Esophagus squamous epithelium (tissue), 4 donors: ENCODE results near the gene SLC12A7.

ENCODE experiments used
- POLR2A ChIP-seq, 4 donors: fragments of 450-650 bp; IDR thresholded peaks; one replicate each; pipeline ENCODE4 v1.6.1; 2017; ENCODE audit warnings: antibody characterized with exemption in 4 of 4, mild to moderate bottlenecking in 4 of 4, moderate library complexity in 3 of 4
- TF ChIP-seq, protein P1 (sequence below), 6 experiments: fragments of 450-650 bp in 4 of 6; fragments of 200-600 bp in 2 of 6; sonication (generic) in 2 of 6; IDR thresholded peaks; one replicate each; pipeline ENCODE4 v1.5.1; 2016 to 2019; ENCODE audit warnings: antibody characterized with exemption in 6 of 6, mild to moderate bottlenecking in 4 of 6, moderate library complexity in 4 of 6

DNA sequence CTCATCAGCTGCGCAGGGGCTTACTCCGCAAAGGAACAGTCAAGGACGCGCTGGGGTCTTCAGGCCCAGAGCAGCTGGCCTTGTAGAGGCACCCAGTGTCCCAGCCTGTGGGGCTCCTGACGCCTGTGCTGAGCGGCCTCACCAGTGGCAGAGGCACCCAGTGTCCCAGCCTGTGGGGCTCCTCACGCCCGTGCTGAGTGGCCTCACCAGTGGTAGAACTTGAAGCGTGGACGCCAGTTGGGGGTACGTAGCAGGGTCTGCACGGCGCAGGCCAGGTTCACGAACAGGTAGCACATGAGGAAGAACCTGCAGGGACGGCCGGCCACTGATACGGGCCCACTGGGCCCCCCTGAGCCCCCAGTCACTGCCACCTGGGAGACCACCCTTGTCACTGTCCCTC is 35.9 kb downstream of the SLC12A7 start:
- TF ChIP-seq, protein P1, sequence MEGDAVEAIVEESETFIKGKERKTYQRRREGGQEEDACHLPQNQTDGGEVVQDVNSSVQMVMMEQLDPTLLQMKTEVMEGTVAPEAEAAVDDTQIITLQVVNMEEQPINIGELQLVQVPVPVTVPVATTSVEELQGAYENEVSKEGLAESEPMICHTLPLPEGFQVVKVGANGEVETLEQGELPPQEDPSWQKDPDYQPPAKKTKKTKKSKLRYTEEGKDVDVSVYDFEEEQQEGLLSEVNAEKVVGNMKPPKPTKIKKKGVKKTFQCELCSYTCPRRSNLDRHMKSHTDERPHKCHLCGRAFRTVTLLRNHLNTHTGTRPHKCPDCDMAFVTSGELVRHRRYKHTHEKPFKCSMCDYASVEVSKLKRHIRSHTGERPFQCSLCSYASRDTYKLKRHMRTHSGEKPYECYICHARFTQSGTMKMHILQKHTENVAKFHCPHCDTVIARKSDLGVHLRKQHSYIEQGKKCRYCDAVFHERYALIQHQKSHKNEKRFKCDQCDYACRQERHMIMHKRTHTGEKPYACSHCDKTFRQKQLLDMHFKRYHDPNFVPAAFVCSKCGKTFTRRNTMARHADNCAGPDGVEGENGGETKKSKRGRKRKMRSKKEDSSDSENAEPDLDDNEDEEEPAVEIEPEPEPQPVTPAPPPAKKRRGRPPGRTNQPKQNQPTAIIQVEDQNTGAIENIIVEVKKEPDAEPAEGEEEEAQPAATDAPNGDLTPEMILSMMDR (IDR thresholded peaks at IDR 0.05): no peak
- no peak for TF ChIP-seq POLR2A (IDR thresholded peaks at IDR 0.05)
